K562 (cell line): Measurements from ENCODE around the gene PAK1IP1. TPM values are rescaled to one million over a fixed set of nuclear protein-coding genes. Genes with fewer than 3 reads are reported as not detected.

Experiments used
- CREM ChIP-seq: IDR thresholded peaks from 2 replicates; pipeline ENCODE4 v1.6.1; 2014; ENCODE audit warnings: antibody characterized with exemption, low read depth
- EP400 ChIP-seq: fragments of 450-650 bp; IDR thresholded peaks from 2 replicates; pipeline ENCODE4 v1.6.1; 2017; ENCODE audit warnings: antibody characterized with exemption, mild to moderate bottlenecking, moderate library complexity
- ESRRA ChIP-seq: fragments of 450-650 bp; IDR thresholded peaks from 2 replicates; pipeline ENCODE4 v1.6.1; 2014; ENCODE audit warnings: low read depth, mild to moderate bottlenecking, moderate library complexity, borderline replicate concordance
- HDAC2 ChIP-seq: fragments of 450-650 bp; IDR thresholded peaks from 2 replicates; pipeline ENCODE4 v1.6.1; 2016; ENCODE audit warnings: mild to moderate bottlenecking
- HOXB6 ChIP-seq: fragments of 250-450 bp; sonication (Bioruptor Pico); IDR thresholded peaks from 2 replicates; pipeline ENCODE4 v1.5.1; 2022; ENCODE audit warnings: mild to moderate bottlenecking, borderline replicate concordance
- POLR2AphosphoS5 ChIP-seq: IDR thresholded peaks from 2 replicates; pipeline ENCODE4 v1.6.1; 2011; ENCODE audit warnings: mild to moderate bottlenecking, low read depth, low read length, moderate library complexity; ENCODE audit not compliant: control insufficient read depth, insufficient read depth
- SMAD4 ChIP-seq: fragments of 250-450 bp; sonication (Bioruptor Pico); conservative IDR thresholded peaks from 2 replicates; pipeline ENCODE4 v1.8.0; 2021; ENCODE audit warnings: inconsistent platforms, mild to moderate bottlenecking, moderate library complexity
- SUPT5H ChIP-seq: fragments of 450-650 bp; IDR thresholded peaks from 2 replicates; pipeline ENCODE4 v1.6.1; 2016
- YY1 ChIP-seq, 3 experiments: IDR thresholded peaks; 2 replicates each; pipeline ENCODE4 v1.6.1; 2011; ENCODE audit warnings: low read length in 2 of 3, mild to moderate bottlenecking in 2 of 3, moderate library complexity in 2 of 3, borderline replicate concordance in 1 of 3, control low read depth in 1 of 3, low read depth in 1 of 3; ENCODE audit not compliant: insufficient read depth in 3 of 3, insufficient replicate concordance in 2 of 3, control insufficient read depth in 1 of 3, insufficient read length in 1 of 3; ENCODE audit errors: extremely low read depth in 1 of 3
- ZBTB7A ChIP-seq: IDR thresholded peaks from 2 replicates; pipeline ENCODE4 v1.6.1; 2011; ENCODE audit warnings: low read depth, mild to moderate bottlenecking, low read length, moderate library complexity, borderline replicate concordance; ENCODE audit not compliant: control insufficient read depth
- ZNF41 ChIP-seq: fragments of 250-450 bp; sonication (Bioruptor Pico); conservative IDR thresholded peaks from 2 replicates; pipeline ENCODE4 v1.4.0; 2020; ENCODE audit warnings: mild to moderate bottlenecking
- ZNF551 ChIP-seq: fragments of 250-450 bp; sonication (Bioruptor Pico); IDR thresholded peaks from 2 replicates; pipeline ENCODE4 v1.5.0; 2021; ENCODE audit warnings: mild to moderate bottlenecking, moderate library complexity
- ZNF764 ChIP-seq: fragments of 250-450 bp; sonication (Bioruptor Pico); IDR thresholded peaks from 2 replicates; pipeline ENCODE4 v1.4.0; 2020; ENCODE audit warnings: low read depth, mild to moderate bottlenecking, moderate library complexity
- polyA plus RNA-seq, 8 experiments: library from polyadenylated mRNA; depleted of rRNA in 4 of 8; stranded (reverse) in 5 of 8; unstranded in 3 of 8; fragments of >200 nt; fragmentation: Nextera tagmentation in 2 of 8; fragmentation: Illumina TruSeq in 1 of 8; extraction: Ambion mirVana in 2 of 8; extraction: Trizol in 1 of 8; gene quantifications; 2 replicates each; pipeline versions ENCODE4 v1.2.1 to v1.2.3, GENCODE V29; 2011 to 2014; ENCODE audit warnings: inconsistent platforms in 1 of 8, missing spikeins in 1 of 8
- total RNA-seq, 7 experiments: library from RNA; depleted of rRNA in 6 of 7; stranded (reverse); fragments of >200 nt in 6 of 7; fragmentation: Illumina TruSeq in 2 of 7; extraction: Trizol in 2 of 7; gene quantifications; 2 replicates each; pipeline versions ENCODE4 v1.2.1 to v1.2.3, GENCODE V29; 2011 to 2021; ENCODE audit warnings: low replicate concordance in 1 of 7
- TF ChIP-seq, protein P1 (sequence below), 2 experiments: fragments of 450-650 bp; IDR thresholded peaks; 2 replicates each; pipeline ENCODE4 v1.6.1; 2016
- TF ChIP-seq, protein P2 (sequence below): fragments of 250-450 bp; sonication (Bioruptor Pico); IDR thresholded peaks from 2 replicates; pipeline ENCODE4 v1.8.0; 2022; ENCODE audit warnings: moderate library complexity, mild to moderate bottlenecking, inconsistent platforms
- TF ChIP-seq, protein P3 (sequence below), 2 experiments: fragments of 450-650 bp in 1 of 2; sonication (generic) in 1 of 2; formaldehyde crosslinking in 1 of 2; IDR thresholded peaks in 1 of 2; conservative IDR thresholded peaks in 1 of 2; 2 replicates each; pipeline versions ENCODE4 v1.6.1 to v1.8.1; 2016 to 2023; ENCODE audit warnings: mild to moderate bottlenecking in 2 of 2, moderate library complexity in 2 of 2, inconsistent platforms in 1 of 2, missing genetic modification reagents in 1 of 2
- TF ChIP-seq, protein P4 (sequence below), 2 experiments: fragments of 450-650 bp in 1 of 2; sonication (generic) in 1 of 2; formaldehyde crosslinking; conservative IDR thresholded peaks; 2 replicates each; pipeline versions ENCODE4 v1.4.0 to v1.8.1; 2020 to 2022; ENCODE audit warnings: mild to moderate bottlenecking in 1 of 2, missing genetic modification reagents in 1 of 2
- TF ChIP-seq, protein P5 (sequence below): IDR thresholded peaks from 2 replicates; pipeline ENCODE4 v1.6.1; 2011; ENCODE audit not compliant: insufficient read length; ENCODE audit errors: extremely low read depth

Gene PAK1IP1
- total and polyA plus RNA-seq, 9 of the 15 experiments (the other 6 are each of a cell fraction or from before 2014, with no cell fraction given), result 50.0 to 200 (median 87.0) TPM

DNA sequence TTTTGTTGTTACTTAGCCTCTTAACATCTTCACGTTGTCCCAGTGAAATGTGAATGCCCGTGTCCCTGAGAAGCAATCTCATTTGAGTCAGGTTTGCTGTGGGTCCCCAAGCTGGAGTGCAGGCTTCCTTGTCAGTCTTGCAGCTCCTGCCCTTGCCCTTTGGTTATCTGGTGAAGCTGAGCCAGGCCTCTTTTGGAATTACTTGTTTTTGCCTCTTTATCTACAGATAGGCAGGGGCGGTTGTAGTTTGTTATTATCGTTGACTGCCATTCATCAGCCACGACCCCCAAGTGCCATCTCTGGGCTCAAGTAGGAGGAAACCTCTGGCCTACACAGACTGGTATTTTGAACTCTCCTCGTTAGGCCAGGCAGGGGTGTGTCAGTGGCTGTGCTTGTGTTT is 30.3 kb downstream of the PAK1IP1 start (continued):
- TF ChIP-seq HDAC2, result 0 out of 2 replicates have a peak, but pooled peaks have one; percentile 33
- TF ChIP-seq, protein P1, sequence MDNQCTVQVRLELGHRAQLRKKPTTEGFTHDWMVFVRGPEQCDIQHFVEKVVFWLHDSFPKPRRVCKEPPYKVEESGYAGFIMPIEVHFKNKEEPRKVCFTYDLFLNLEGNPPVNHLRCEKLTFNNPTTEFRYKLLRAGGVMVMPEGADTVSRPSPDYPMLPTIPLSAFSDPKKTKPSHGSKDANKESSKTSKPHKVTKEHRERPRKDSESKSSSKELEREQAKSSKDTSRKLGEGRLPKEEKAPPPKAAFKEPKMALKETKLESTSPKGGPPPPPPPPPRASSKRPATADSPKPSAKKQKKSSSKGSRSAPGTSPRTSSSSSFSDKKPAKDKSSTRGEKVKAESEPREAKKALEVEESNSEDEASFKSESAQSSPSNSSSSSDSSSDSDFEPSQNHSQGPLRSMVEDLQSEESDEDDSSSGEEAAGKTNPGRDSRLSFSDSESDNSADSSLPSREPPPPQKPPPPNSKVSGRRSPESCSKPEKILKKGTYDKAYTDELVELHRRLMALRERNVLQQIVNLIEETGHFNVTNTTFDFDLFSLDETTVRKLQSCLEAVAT (IDR thresholded peaks at IDR 0.05), result no peak
- TF ChIP-seq, protein P2, sequence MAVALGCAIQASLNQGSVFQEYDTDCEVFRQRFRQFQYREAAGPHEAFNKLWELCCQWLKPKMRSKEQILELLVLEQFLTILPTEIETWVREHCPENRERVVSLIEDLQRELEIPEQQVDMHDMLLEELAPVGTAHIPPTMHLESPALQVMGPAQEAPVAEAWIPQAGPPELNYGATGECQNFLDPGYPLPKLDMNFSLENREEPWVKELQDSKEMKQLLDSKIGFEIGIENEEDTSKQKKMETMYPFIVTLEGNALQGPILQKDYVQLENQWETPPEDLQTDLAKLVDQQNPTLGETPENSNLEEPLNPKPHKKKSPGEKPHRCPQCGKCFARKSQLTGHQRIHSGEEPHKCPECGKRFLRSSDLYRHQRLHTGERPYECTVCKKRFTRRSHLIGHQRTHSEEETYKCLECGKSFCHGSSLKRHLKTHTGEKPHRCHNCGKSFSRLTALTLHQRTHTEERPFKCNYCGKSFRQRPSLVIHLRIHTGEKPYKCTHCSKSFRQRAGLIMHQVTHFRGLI (CRISPR knock-in tag), result no peak
- no peak for TF ChIP-seq ZNF41 (CRISPR knock-in tag)
- TF ChIP-seq HOXB6 (CRISPR knock-in tag), result no peak
- TF ChIP-seq SMAD4 (CRISPR knock-in tag), result 0 out of 2 replicates have a peak, but pooled peaks have one; percentile 25
- TF ChIP-seq, protein P3, sequence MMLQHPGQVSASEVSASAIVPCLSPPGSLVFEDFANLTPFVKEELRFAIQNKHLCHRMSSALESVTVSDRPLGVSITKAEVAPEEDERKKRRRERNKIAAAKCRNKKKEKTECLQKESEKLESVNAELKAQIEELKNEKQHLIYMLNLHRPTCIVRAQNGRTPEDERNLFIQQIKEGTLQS (IDR thresholded peaks at IDR 0.05), result no peak
- TF ChIP-seq, protein P3 (CRISPR knock-in tag; conservative IDR thresholded peaks at IDR 0.05), result no peak
- TF ChIP-seq YY1 (IDR thresholded peaks at IDR 0.05; ENCODE audit: borderline replicate concordance in 1 of 3, control insufficient read depth in 1 of 3, extremely low read depth in 1 of 3, insufficient read depth in 3 of 3, insufficient read length in 1 of 3, insufficient replicate concordance in 2 of 3, low read depth in 1 of 3, low read length in 2 of 3), result no peak
- peak; percentile 87 for TF ChIP-seq ZBTB7A
- TF ChIP-seq SUPT5H, result no peak
- TF ChIP-seq CREM, result peak; percentile 41
- TF ChIP-seq ESRRA, result no peak
- peak; percentile 86; the same call in 1 of the 2 replicates for TF ChIP-seq POLR2AphosphoS5
- TF ChIP-seq, protein P4, sequence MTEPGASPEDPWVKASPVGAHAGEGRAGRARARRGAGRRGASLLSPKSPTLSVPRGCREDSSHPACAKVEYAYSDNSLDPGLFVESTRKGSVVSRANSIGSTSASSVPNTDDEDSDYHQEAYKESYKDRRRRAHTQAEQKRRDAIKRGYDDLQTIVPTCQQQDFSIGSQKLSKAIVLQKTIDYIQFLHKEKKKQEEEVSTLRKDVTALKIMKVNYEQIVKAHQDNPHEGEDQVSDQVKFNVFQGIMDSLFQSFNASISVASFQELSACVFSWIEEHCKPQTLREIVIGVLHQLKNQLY (CRISPR knock-in tag; conservative IDR thresholded peaks at IDR 0.05), result no peak
- TF ChIP-seq, protein P5, sequence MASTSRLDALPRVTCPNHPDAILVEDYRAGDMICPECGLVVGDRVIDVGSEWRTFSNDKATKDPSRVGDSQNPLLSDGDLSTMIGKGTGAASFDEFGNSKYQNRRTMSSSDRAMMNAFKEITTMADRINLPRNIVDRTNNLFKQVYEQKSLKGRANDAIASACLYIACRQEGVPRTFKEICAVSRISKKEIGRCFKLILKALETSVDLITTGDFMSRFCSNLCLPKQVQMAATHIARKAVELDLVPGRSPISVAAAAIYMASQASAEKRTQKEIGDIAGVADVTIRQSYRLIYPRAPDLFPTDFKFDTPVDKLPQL, result no peak
- no peak for TF ChIP-seq EP400
- no peak for TF ChIP-seq ZNF764
- no peak for TF ChIP-seq ZNF551
